ENCODE results near the gene EYS.

EYS gene

DNA sequence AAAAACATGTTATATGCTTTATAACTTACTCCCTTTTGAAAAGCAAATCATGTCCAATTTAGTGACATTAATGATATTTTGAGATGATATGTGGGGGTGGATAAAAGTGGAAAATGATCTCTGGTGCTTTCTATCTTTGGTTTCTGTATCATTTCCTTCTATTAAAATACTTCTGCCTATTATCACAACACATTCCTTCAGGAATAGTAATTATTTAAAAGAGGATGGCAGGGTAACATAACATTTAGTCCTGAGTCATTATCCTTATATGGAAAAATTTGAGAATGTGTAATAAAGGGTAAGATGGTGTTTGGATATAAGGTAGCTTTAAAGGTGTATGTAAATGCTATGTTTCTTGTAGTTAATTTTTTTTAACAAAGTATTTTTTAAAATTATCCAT lies 1413.7 kb downstream of the EYS start:
- ATAC-seq (ENCODE audit: low read depth) (no peak; the same call in 2 of the 3 replicates), DNase-seq (ENCODE audit: low spot score) (no peak)
- H3K4me3 ChIP-seq (ENCODE audit: severe bottlenecking), result no peak overlapping the region
- no peaks in the 10 kb centered on the region for H3K9me3 ChIP-seq (ENCODE audit: severe bottlenecking)
- no peak overlapping the region for H3K27ac ChIP-seq (ENCODE audit: poor library complexity, severe bottlenecking)
- H3K4me1 ChIP-seq (ENCODE audit: insufficient read depth, poor library complexity, severe bottlenecking), result no peaks in the 10 kb centered on the region
- H3K27me3 ChIP-seq (ENCODE audit: insufficient read depth, poor library complexity, severe bottlenecking), result no peaks in the 10 kb centered on the region
- TF ChIP-seq, protein P1, sequence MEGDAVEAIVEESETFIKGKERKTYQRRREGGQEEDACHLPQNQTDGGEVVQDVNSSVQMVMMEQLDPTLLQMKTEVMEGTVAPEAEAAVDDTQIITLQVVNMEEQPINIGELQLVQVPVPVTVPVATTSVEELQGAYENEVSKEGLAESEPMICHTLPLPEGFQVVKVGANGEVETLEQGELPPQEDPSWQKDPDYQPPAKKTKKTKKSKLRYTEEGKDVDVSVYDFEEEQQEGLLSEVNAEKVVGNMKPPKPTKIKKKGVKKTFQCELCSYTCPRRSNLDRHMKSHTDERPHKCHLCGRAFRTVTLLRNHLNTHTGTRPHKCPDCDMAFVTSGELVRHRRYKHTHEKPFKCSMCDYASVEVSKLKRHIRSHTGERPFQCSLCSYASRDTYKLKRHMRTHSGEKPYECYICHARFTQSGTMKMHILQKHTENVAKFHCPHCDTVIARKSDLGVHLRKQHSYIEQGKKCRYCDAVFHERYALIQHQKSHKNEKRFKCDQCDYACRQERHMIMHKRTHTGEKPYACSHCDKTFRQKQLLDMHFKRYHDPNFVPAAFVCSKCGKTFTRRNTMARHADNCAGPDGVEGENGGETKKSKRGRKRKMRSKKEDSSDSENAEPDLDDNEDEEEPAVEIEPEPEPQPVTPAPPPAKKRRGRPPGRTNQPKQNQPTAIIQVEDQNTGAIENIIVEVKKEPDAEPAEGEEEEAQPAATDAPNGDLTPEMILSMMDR (IDR thresholded peaks at IDR 0.05; ENCODE audit: poor library complexity, severe bottlenecking), result no peak
- H3K36me3 ChIP-seq (ENCODE audit: low read depth), result no peaks in the 10 kb centered on the region

DNA sequence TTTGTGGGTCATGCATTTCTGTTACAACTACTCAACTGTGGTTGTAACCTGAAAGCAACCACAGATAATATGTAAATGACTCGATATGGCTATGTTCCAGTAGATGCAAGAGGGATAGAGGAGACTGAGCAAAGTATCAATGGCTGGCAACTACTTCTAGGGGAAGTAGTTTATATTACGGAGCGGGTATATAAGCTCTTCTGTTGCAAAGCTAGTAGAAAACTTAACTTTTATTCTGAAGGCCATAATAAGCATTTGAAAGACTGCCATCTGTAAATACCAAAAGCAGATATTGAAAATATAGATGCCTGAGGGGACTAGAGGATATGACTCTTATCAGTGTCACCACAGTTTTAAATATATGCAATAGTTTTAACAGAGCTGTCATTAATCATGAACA lies 1416.2 kb downstream of the EYS start:
- no peaks in the 10 kb centered on the region for H3K9me3 ChIP-seq (ENCODE audit: severe bottlenecking)
- no peak for ATAC-seq (ENCODE audit: low read depth)
- no peaks in the 10 kb centered on the region for H3K4me1 ChIP-seq (ENCODE audit: insufficient read depth, poor library complexity, severe bottlenecking)
- no peaks in the 10 kb centered on the region for H3K36me3 ChIP-seq (ENCODE audit: low read depth)
- H3K27me3 ChIP-seq (ENCODE audit: insufficient read depth, poor library complexity, severe bottlenecking), result no peaks in the 10 kb centered on the region
- TF ChIP-seq, protein P1 (IDR thresholded peaks at IDR 0.05; ENCODE audit: poor library complexity, severe bottlenecking), result no peak
- no peak for DNase-seq (ENCODE audit: low spot score)
- no peak overlapping the region for H3K4me3 ChIP-seq (ENCODE audit: severe bottlenecking)
- no peak overlapping the region for H3K27ac ChIP-seq (ENCODE audit: poor library complexity, severe bottlenecking)

DNA sequence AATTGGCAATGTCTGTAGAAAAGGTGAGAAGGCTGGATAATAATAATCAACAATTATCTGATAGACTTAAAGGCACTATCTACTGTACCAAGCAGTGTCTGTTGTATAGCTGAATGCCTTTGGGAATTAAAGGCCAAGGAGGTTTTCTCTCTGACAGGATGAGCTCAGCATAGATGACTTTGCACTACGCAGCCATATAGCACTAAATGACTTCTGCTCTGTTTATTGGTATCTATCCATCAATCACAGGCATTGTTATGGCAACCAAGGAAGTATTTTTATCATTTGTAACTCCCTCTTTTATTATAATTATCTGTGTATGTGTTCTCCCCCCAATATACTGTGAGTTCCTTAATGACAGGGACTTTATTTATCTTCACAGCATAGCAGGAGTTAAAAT lies 1417.1 kb downstream of the EYS start:
- Histone ChIP-seq H3K27me3 (ENCODE audit: insufficient read depth, poor library complexity, severe bottlenecking) (no peaks in the 10 kb centered on the region), H3K27ac (ENCODE audit: poor library complexity, severe bottlenecking) (no peak overlapping the region), H3K4me3 (ENCODE audit: severe bottlenecking) (no peak overlapping the region), H3K4me1 (ENCODE audit: insufficient read depth, poor library complexity, severe bottlenecking) (no peaks in the 10 kb centered on the region), H3K36me3 (ENCODE audit: low read depth) (no peaks in the 10 kb centered on the region), H3K9me3 (ENCODE audit: severe bottlenecking) (no peaks in the 10 kb centered on the region)
- ATAC-seq (ENCODE audit: low read depth) (no peak), DNase-seq (ENCODE audit: low spot score) (no peak)
- TF ChIP-seq, protein P1 (IDR thresholded peaks at IDR 0.05; ENCODE audit: poor library complexity, severe bottlenecking), result no peak

DNA sequence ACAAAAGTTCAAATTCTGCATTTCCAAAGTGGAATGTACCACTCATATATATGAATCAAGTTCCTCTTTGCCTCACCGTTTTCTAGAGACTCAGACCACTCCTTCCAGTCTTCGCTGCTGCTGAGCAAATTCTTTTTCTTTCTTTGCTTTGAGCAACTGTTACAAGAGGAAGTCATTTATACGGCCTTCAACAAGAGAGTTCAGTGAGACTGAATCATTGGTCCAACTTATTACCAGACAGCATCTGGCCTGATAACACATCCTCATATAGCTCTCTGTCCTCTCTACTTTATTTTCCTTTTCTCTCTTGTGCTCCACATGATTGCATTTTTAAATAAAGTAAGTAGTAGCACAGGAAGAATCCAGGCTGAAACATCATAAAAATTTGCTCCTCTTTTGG lies 1418.7 kb downstream of the EYS start:
- Histone ChIP-seq H3K4me3 (ENCODE audit: severe bottlenecking) (no peak overlapping the region), H3K4me1 (ENCODE audit: insufficient read depth, poor library complexity, severe bottlenecking) (no peaks in the 10 kb centered on the region), H3K36me3 (ENCODE audit: low read depth) (no peaks in the 10 kb centered on the region), H3K9me3 (ENCODE audit: severe bottlenecking) (no peaks in the 10 kb centered on the region), H3K27ac (ENCODE audit: poor library complexity, severe bottlenecking) (no peak overlapping the region), H3K27me3 (ENCODE audit: insufficient read depth, poor library complexity, severe bottlenecking) (no peaks in the 10 kb centered on the region)
- no peak for ATAC-seq (ENCODE audit: low read depth)
- no peak for DNase-seq (ENCODE audit: low spot score)
- TF ChIP-seq, protein P1 (IDR thresholded peaks at IDR 0.05; ENCODE audit: poor library complexity, severe bottlenecking), result no peak

DNA sequence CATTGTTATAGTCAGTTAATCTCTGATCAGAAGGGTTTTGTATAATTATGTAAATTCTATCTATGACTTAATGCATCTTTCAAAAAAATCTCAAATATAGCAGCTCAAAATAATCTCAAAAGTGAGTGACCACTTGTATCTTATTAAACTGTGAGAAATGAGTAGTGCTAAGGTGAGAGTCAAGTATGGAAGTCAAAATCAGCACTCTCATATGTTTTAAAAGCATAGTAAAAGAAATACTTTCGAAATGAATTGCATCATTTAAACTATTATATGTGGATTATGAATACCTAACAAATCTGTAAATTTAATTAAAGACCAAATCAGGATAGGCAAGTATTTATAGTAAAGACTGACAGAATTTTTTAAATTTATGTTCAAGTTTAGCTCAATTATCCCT lies 1425.9 kb downstream of the EYS start:
- no peak overlapping the region for H3K4me3 ChIP-seq (ENCODE audit: severe bottlenecking)
- H3K36me3 ChIP-seq (ENCODE audit: low read depth), result no peaks in the 10 kb centered on the region
- no peaks in the 10 kb centered on the region for H3K4me1 ChIP-seq (ENCODE audit: insufficient read depth, poor library complexity, severe bottlenecking)
- H3K9me3 ChIP-seq (ENCODE audit: severe bottlenecking), result no peaks in the 10 kb centered on the region
- ATAC-seq (ENCODE audit: low read depth) (no peak), DNase-seq (ENCODE audit: low spot score) (no peak)
- no peaks in the 10 kb centered on the region for H3K27me3 ChIP-seq (ENCODE audit: insufficient read depth, poor library complexity, severe bottlenecking)
- no peak overlapping the region for H3K27ac ChIP-seq (ENCODE audit: poor library complexity, severe bottlenecking)
- TF ChIP-seq, protein P1 (IDR thresholded peaks at IDR 0.05; ENCODE audit: poor library complexity, severe bottlenecking), result no peak

All from RWPE2 (cell line).